Stimulated activated memory B cell treated with anti-CD40 and anti-IgM and Interleukin-4, amounts not matched to agents 10 μg/mL and 1 μg/mL and 100 μg/mL, for 72 hours (primary cell): ENCODE results near the gene HECTD2.

Experiments used
- ATAC-seq: fragments of 150-1000 bp; cut with Tn5 transposase; 2 replicates; pipeline ENCODE4 v1.10.0; 2021
- H3K27ac Mint-ChIP-seq: one replicate; pipeline ENCODE4 v1.8.0; 2022; ENCODE audit warnings: mild to moderate bottlenecking, mixed read lengths
- H3K27me3 Mint-ChIP-seq: one replicate; pipeline ENCODE4 v1.8.0; 2022; ENCODE audit warnings: mixed read lengths
- H3K36me3 Mint-ChIP-seq: one replicate; pipeline ENCODE4 v1.8.0; 2022; ENCODE audit warnings: mixed read lengths
- H3K4me1 Mint-ChIP-seq: one replicate; pipeline ENCODE4 v1.8.0; 2022; ENCODE audit warnings: mixed read lengths
- H3K4me3 Mint-ChIP-seq: one replicate; pipeline ENCODE4 v1.8.0; 2022; ENCODE audit warnings: mild to moderate bottlenecking, moderate library complexity, mixed read lengths
- H3K9me3 Mint-ChIP-seq: one replicate; pipeline ENCODE4 v1.8.0; 2022; ENCODE audit warnings: mixed read lengths

HECTD2 gene

DNA sequence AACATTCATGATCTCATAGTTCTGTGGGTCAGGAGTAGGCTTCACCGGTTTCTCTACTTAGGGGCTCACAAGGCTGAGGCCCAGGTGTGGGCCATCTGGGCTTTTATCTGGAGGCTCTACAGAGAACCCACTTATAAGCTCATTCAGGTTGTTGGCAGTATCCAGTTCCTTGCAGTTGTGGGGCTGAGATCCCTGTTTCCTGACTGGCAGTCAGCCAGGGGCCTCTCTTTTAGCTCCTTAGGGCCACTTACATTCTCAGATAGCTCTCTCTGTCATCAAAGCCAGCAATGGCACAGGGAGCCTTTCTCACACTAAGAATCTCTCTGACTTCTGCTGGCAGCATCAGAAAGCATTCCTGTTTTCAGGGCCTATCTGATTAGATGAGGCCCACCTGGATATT, 18.2 kb upstream of the HECTD2 start:
- Mint-ChIP-seq H3K4me3 (no peak overlapping the region), H3K36me3 (no peaks in the 10 kb centered on the region), H3K4me1 (no peaks in the 10 kb centered on the region), H3K27me3 (peaks cover 26% of the 10 kb centered on the region), H3K27ac (no peak overlapping the region), H3K9me3 (no peaks in the 10 kb centered on the region)
- no peak for ATAC-seq

DNA sequence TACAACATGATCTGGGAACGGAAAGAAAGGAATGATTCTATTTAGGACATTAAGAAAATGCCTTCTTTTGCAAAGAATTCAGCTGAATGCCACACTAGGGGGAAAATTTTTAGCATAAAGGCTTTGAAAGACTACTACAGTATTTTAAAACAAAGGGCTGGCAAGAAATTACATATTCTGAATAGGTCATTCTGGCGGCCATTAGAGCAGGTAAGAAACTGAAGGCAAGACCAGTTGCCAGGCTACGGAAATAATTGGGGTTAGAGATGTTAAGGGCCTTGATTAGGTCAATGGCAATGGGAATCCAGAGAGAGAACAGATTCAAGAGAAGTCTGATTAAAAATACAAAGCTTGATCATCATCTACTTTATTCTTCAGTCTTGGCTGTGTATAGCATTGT, 3.8 kb upstream of the HECTD2 start:
- Mint-ChIP-seq H3K4me1 (no peaks in the 10 kb centered on the region), H3K4me3 (no peak overlapping the region), H3K27me3 (no peaks in the 10 kb centered on the region), H3K27ac (no peak overlapping the region), H3K36me3 (no peaks in the 10 kb centered on the region), H3K9me3 (no peaks in the 10 kb centered on the region)
- no peak for ATAC-seq

DNA sequence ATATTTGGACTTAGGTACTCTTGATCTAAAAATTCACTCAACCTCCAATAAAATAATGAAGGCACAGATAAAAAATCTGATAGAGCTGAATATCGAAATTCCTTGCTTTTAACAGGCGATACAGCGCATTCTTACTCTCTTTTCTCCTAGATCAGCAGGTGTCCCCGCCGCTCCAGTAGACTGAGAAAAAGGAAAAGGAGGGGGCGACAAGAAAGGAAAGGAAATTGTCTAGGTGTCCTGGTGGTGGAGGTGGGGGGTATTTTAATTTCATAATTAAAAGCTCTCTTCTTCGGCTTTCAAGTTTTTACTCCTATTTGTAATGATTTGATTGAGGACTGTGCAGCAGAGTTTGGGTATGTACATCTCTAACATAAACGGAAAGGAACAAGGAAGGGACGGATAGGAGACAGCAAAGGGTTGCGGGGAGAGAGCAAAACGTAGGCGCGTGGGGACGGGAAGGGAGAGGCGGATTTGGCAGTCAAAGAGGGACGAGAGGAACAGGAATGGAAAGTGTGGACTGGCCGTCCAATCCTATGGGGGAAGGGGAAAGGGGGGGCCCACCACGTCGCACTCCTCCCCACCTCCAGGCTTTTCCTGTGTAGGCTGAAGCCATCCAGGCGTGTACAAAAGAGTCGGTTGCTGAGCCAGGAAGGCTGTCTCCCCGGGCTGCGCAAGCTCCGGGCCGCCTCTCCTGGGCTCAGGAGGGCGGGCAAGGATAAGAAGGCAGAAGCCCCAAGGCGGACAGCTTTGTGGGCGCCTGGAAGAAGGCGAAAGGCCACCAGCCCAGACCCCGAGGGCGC, 875 bp upstream of the HECTD2 start:
- Mint-ChIP-seq H3K4me3 (peak overlapping the region; percentile 84), H3K27ac (peak overlapping the region; percentile 90), H3K4me1 (no peaks in the 10 kb centered on the region), H3K36me3 (no peaks in the 10 kb centered on the region), H3K9me3 (no peaks in the 10 kb centered on the region), H3K27me3 (no peaks in the 10 kb centered on the region)
- peak; percentile 62 for ATAC-seq

DNA sequence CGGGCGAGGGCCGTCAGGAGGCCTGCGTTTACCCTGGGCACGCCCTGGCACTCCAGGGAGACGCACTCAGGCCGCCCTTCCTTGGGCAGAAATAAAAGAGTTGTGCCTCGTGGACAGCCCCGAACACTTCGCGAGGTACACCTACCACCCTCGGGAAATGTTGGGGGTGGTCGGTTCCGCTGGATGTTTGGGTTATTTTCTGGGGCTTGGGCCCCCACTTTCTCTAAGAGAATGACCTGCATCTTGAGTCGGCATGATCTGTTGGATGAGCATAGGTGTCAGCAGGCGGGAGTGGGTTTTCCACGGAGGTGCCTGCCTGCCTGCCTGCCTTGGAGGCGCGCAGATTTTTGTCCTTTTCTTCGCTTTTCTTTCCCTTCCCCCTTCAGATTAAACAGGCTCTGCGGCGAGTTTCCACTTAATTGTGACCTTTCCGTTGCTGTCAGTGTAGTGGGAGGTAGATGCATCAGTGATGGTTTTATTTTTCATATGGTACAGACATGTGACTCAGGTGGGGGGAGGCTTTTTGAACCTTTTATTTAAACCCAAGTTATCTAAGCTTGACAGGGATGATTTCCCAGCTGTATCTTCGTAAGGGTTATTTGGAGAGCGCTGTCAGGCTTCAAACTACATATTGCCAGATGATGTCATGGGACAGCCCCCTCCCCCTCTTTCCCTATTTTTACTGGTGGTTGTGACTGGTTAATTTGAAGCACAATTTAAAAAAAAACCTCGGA, 661 bp downstream of the HECTD2 start:
- ATAC-seq, result peak; percentile 17
- Mint-ChIP-seq H3K27ac (peak overlapping the region; percentile 90), H3K9me3 (no peaks in the 10 kb centered on the region), H3K27me3 (no peaks in the 10 kb centered on the region), H3K36me3 (no peaks in the 10 kb centered on the region), H3K4me3 (peak overlapping the region; percentile 67), H3K4me1 (no peaks in the 10 kb centered on the region)

DNA sequence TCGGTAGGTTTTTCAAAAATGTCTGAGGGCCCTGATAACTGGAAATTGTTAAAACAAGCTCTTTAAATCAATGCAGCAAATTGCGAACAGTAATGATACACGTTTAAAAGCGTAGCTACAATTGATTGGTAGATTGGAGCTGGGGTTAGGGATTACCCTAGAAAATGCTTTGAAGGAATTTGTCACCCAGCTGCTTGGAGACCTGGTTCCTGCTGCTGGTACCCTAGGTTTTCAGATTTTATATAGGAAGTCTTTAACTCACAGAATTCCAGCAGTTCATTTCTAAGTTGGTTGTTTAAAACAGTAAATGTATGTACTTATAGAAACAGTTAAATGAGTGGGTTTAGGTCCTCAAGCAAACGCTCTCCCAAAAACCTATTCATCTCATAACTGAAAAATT, 1.5 kb downstream of the HECTD2 start:
- H3K9me3 Mint-ChIP-seq, result no peaks in the 10 kb centered on the region
- no peaks in the 10 kb centered on the region for H3K36me3 Mint-ChIP-seq
- peaks cover 3% of the 10 kb centered on the region for H3K4me1 Mint-ChIP-seq
- no peak overlapping the region for H3K4me3 Mint-ChIP-seq
- no peak overlapping the region for H3K27ac Mint-ChIP-seq
- ATAC-seq, result no peak
- H3K27me3 Mint-ChIP-seq, result no peaks in the 10 kb centered on the region

DNA sequence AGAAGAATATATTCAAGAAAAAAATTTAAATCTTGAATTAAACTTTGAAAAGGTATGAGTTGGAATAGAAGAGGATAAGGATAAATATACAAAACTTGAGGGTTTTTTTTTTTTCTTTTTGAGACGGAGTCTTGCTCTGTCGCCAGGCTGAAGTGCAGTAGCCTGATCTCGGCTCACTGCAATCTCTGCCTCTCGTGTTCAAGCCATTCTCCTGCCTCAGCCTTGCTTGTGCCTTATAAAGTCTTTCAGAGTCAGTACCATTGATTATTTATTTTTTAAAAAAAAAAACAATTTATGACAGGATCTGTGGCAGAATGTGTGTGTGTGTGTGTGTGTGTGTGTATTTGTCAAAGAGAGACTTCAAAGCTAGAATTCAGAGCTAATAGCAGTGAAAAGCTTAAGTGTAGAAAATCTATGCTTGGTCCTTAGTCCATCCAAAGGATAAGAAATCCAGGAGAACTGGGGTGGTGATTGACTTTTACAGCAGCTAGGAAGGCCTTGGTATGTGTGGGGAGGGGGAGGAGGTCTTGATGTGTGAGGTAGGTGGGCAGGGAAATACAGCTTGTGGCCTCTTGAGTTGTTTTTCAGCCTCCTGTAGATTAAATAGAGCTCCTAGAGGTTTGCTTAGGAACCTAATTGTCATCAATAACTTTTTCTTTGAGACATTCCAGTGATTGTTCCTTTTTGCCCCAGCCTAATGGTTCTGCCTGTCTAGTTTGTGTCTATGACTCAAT, 2.4 kb downstream of the HECTD2 start:
- Mint-ChIP-seq H3K4me1 (peaks cover 7% of the 10 kb centered on the region), H3K27ac (no peak overlapping the region), H3K9me3 (no peaks in the 10 kb centered on the region), H3K4me3 (no peak overlapping the region), H3K27me3 (no peaks in the 10 kb centered on the region), H3K36me3 (no peaks in the 10 kb centered on the region)
- ATAC-seq, result no peak

DNA sequence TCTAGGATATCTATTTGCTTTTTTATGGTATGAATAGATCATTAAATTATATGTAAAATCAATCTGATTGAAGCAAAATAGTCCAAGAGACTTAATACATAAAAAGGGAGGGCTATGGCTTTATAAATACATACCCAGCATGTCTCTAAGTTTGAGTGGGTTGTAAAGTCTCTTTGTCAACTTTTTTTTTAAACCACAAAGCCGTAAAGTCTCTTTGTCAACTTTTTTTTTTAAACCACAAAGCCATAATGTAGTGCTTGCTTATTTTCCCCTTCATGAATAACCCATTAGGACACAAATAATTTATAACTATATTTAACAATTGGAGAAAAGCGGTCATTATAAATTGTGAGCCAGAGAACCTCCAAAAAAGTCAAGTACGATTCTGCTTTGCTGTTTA, 5.7 kb downstream of the HECTD2 start:
- ATAC-seq, result no peak
- H3K4me1 Mint-ChIP-seq, result peaks cover 10% of the 10 kb centered on the region
- no peak overlapping the region for H3K4me3 Mint-ChIP-seq
- no peaks in the 10 kb centered on the region for H3K27me3 Mint-ChIP-seq
- H3K9me3 Mint-ChIP-seq, result no peaks in the 10 kb centered on the region
- no peaks in the 10 kb centered on the region for H3K36me3 Mint-ChIP-seq
- H3K27ac Mint-ChIP-seq, result no peak overlapping the region

DNA sequence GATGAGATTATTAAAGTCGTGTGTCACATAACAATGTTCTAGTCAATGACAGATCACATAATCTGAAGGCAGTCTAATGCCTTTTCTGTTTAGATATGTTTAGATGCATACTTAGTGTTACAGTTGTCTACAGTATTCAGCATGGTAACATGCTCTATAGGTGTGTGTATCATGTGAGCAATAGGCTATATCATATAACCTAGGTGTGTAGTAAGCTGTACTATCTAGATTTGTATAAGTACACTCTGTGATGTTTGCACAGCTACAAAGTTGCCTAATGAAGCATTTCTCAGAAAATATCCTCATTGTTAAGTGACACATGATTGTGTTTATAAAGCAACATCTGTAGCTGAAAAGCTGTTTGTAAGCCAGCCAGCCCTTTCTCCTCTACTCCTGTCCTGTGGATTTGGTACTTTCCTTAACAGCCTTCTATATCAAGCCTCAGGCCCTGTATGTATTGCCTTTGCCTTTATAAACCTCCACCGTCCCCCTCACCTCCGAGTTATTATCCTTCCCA, 6.3 kb downstream of the HECTD2 start:
- H3K4me3 Mint-ChIP-seq, result no peak overlapping the region
- H3K27ac Mint-ChIP-seq, result no peak overlapping the region
- H3K4me1 Mint-ChIP-seq, result peaks cover 15% of the 10 kb centered on the region
- no peaks in the 10 kb centered on the region for H3K27me3 Mint-ChIP-seq
- H3K9me3 Mint-ChIP-seq, result no peaks in the 10 kb centered on the region
- H3K36me3 Mint-ChIP-seq, result no peaks in the 10 kb centered on the region
- ATAC-seq, result no peak

DNA sequence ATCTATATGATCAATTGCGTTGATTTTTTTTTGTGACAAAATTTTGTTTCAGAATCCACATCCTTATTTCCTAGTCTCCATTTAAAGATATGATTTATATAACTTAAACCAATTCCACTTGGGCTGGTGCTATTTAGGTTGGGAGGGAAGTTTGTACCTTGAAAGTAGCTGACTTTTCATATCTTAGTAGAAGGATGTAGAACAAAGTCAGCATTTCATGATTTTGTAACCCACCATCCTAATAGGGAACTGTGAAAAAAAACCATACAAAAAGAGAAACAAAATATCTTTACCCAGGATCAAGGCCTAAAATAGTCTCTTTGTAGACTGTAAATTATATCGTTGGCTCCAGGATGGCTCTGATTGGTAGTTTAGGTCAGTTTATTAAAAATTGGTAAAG, 8.3 kb downstream of the HECTD2 start:
- Mint-ChIP-seq H3K36me3 (no peaks in the 10 kb centered on the region), H3K9me3 (no peaks in the 10 kb centered on the region), H3K4me3 (no peak overlapping the region), H3K27ac (no peak overlapping the region), H3K27me3 (no peaks in the 10 kb centered on the region), H3K4me1 (peaks cover 15% of the 10 kb centered on the region)
- ATAC-seq, result no peak

DNA sequence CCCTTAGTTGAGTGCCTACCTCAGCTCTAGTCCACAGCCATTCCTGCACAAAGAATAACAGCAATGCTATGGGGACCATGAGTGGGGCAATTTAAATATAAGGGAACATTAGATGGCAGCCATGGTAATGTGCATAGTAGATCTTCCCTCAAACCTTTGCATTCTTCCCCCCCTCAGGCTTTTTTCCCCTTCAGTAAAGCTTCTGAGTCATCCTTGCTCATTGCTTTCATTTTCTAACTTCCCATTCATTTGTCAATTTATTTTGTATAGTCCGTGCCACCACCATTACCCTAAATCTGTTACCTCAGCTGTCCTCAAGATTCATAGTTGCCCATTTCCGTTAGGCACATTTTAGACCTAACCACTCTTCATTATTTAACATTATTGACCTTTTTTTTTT, 10.7 kb downstream of the HECTD2 start:
- H3K36me3 Mint-ChIP-seq, result no peaks in the 10 kb centered on the region
- H3K4me1 Mint-ChIP-seq, result peaks cover 20% of the 10 kb centered on the region
- no peak overlapping the region for H3K27ac Mint-ChIP-seq
- no peak overlapping the region for H3K4me3 Mint-ChIP-seq
- no peak for ATAC-seq
- no peaks in the 10 kb centered on the region for H3K27me3 Mint-ChIP-seq
- H3K9me3 Mint-ChIP-seq, result no peaks in the 10 kb centered on the region

DNA sequence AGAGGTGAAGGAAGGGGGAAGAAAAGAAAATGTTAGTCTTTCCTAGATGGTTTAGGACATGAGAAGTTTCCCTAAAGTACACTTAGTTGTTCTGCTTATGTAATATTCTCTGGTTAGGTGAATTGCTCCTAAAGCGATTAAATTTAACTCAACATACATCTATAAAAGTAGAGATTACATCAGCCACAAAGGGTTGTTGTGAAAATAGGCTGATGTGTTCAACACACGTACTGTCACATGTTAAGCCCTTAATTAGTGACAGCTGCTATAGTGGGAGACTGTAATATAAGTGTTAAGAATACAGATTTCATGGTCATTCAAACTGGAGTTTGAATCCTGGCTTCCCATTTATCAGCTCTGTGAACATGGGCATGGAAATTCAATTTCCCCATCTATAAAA, 12.8 kb downstream of the HECTD2 start:
- no peak for ATAC-seq
- peaks cover 13% of the 10 kb centered on the region for H3K4me1 Mint-ChIP-seq
- H3K36me3 Mint-ChIP-seq, result peaks cover 7% of the 10 kb centered on the region
- no peak overlapping the region for H3K4me3 Mint-ChIP-seq
- H3K27ac Mint-ChIP-seq, result no peak overlapping the region
- no peaks in the 10 kb centered on the region for H3K27me3 Mint-ChIP-seq
- H3K9me3 Mint-ChIP-seq, result peaks cover 4% of the 10 kb centered on the region

DNA sequence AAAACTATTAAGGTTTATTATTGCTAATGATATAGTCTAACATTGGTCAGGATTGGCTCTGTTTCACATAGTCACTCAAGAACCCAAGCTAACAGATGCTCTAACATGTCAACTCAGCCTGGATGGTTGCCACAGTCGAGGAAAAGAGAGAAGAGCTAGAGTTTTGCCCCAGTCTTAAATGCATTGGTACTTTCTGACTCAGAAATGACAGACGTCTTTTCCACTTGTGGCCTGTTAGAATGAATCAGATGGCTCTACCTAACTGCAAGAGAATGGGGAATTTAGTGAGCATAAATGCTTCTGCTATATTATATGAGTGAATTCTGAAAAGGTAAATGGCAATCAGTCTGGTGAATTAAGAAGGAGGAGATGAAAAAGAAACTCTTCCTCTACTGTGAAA, 13.9 kb downstream of the HECTD2 start:
- Mint-ChIP-seq H3K27ac (no peak overlapping the region), H3K27me3 (no peaks in the 10 kb centered on the region), H3K4me3 (no peak overlapping the region), H3K9me3 (peaks cover 4% of the 10 kb centered on the region), H3K36me3 (peaks cover 11% of the 10 kb centered on the region), H3K4me1 (peaks cover 13% of the 10 kb centered on the region)
- peak; percentile 54 for ATAC-seq

DNA sequence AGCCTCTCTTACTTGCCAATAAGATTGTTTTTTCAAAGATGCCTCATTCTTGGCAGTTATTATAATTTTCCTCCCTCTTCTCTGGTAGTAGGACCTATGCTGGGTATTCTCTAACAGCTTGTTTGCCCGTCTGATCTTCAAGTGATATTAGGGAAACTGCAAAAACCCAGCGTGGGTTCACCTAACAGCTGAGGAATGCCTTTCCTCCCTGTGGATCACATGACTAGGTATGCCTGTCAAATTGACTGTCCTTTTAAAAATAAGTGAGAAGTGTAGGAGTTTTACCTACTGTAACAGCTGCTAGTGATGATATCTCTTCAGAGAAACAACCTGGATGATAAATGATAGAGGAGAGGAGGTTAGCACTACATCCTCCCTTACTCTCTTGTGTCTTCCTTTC, 22.0 kb downstream of the HECTD2 start:
- H3K4me3 Mint-ChIP-seq, result no peak overlapping the region
- H3K27me3 Mint-ChIP-seq, result no peaks in the 10 kb centered on the region
- no peaks in the 10 kb centered on the region for H3K9me3 Mint-ChIP-seq
- no peak for ATAC-seq
- H3K4me1 Mint-ChIP-seq, result no peaks in the 10 kb centered on the region
- H3K27ac Mint-ChIP-seq, result no peak overlapping the region
- H3K36me3 Mint-ChIP-seq, result peaks cover 47% of the 10 kb centered on the region

DNA sequence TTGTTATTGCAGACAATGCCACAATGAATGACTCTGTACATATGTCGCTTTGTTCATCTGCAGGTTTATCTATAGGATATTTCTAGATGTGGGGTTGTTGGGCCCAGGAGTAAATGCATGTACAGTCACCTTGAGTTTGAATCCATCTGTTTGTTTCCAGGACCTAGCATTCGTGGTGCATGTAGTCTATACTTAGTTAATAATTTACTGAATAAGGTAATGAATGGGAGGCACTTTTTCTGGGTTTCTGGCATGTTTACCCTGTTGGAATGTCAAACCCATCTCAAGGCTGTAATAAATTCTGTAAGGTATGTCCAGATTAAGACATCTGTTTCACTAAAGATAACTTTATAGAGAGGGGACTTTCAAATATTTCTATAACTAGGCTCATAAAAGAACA, 23.5 kb downstream of the HECTD2 start:
- Mint-ChIP-seq H3K36me3 (peaks cover 55% of the 10 kb centered on the region), H3K4me3 (no peak overlapping the region), H3K4me1 (no peaks in the 10 kb centered on the region), H3K9me3 (peaks cover 5% of the 10 kb centered on the region), H3K27ac (no peak overlapping the region), H3K27me3 (no peaks in the 10 kb centered on the region)
- no peak for ATAC-seq

DNA sequence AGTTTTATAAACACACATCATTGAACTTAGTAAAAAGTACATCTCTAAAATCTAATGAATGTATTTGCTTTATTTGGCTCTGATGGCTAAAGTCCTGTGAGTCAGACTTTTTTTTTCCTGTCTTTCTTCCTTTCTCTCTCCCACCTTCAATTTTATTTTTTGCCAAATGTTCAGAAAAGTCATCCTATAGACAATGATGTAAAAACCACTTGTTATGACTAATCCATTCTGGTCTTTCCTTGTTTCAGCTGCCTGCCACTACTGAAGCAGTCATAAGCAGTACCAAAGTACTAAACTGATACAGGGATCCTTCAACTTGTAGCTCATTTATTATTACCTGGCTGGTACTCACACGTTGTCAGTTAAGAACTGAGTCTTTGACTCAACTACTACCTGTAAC, 23.9 kb downstream of the HECTD2 start:
- H3K27me3 Mint-ChIP-seq, result no peaks in the 10 kb centered on the region
- H3K9me3 Mint-ChIP-seq, result peaks cover 6% of the 10 kb centered on the region
- no peak for ATAC-seq
- no peak overlapping the region for H3K4me3 Mint-ChIP-seq
- peaks cover 55% of the 10 kb centered on the region for H3K36me3 Mint-ChIP-seq
- H3K27ac Mint-ChIP-seq, result no peak overlapping the region
- no peaks in the 10 kb centered on the region for H3K4me1 Mint-ChIP-seq
